Vagina (tissue), 2 donors: ENCODE data around the gene IL24. TPM values are rescaled to one million over a fixed set of nuclear protein-coding genes. Genes with fewer than 3 reads are reported as not detected.

ENCODE experiments used
- DNase-seq, 2 donors: peaks; one replicate each; pipeline ENCODE4 v3.0.0-alpha.2; 2017; ENCODE audit errors: extremely low spot score in 2 of 2
- H3K27ac ChIP-seq: fragments of 200-600 bp; sonication (generic); one replicate; pipeline ENCODE4 v1.5.1; 2019
- H3K27me3 ChIP-seq: fragments of 200-600 bp; sonication (generic); one replicate; pipeline ENCODE4 v1.5.1; 2019
- H3K36me3 ChIP-seq, 2 donors: fragments of 200-600 bp; sonication (generic); one replicate each; pipeline ENCODE4 v1.5.1; 2017 to 2019
- H3K4me1 ChIP-seq: fragments of 200-600 bp; sonication (generic); one replicate; pipeline ENCODE4 v1.5.1; 2019
- H3K4me3 ChIP-seq, 2 donors: fragments of 200-600 bp; sonication (generic); 1 replicate in 1 of 2; 2 replicates in 1 of 2; pipeline ENCODE4 v1.5.1; 2016 to 2019
- H3K9me3 ChIP-seq: fragments of 200-600 bp; sonication (generic); one replicate; pipeline ENCODE4 v1.5.1; 2019
- CTCF ChIP-seq, 3 experiments: fragments of 450-650 bp in 2 of 3; fragments of 200-600 bp in 1 of 3; sonication (generic) in 1 of 3; IDR thresholded peaks; one replicate each; pipeline ENCODE4 v1.5.1; 2017 to 2019; ENCODE audit warnings: antibody characterized with exemption in 3 of 3, mild to moderate bottlenecking in 2 of 3, moderate library complexity in 2 of 3
- POLR2A ChIP-seq, 2 donors: fragments of 450-650 bp; IDR thresholded peaks; one replicate each; pipeline ENCODE4 v1.6.1; 2017; ENCODE audit warnings: antibody characterized with exemption in 2 of 2, mild to moderate bottlenecking in 2 of 2, moderate library complexity in 2 of 2
- POLR2AphosphoS5 ChIP-seq, 2 donors: sonication (generic); formaldehyde crosslinking; IDR thresholded peaks; one replicate each; pipeline ENCODE4 v1.9.0; 2017; ENCODE audit warnings: antibody characterized with exemption in 2 of 2, mild to moderate bottlenecking in 2 of 2, low read depth in 1 of 2; ENCODE audit not compliant: insufficient read depth in 1 of 2
- intact Hi-C: fragments of 100-400 bp; cut with DNase I; formaldehyde crosslinking; loops from one replicate; pipeline ENCODE4 v1.15.1; 2023
- total RNA-seq: library from RNA; depleted of rRNA; stranded (reverse); fragments of >200 nt; gene quantifications from one replicate; pipeline ENCODE4 v1.2.3, GENCODE V29; 2016

IL24 gene
- total RNA-seq, 1 donor from 2014 or later, result 1.5 TPM

GRCh38 chr1:206892351-206892984 is 4.8 kb upstream of the IL24 start:
- H3K36me3 ChIP-seq, result no peaks in the 10 kb centered on the region

GRCh38 chr1:206893380-206893779 is 3.9 kb upstream of the IL24 start:
- no peak for DNase-seq
- Histone ChIP-seq H3K27me3 (no peaks in the 10 kb centered on the region), H3K9me3 (no peaks in the 10 kb centered on the region), H3K4me3 (no peak overlapping the region), H3K4me1 (peaks cover 33% of the 10 kb centered on the region), H3K27ac (no peak overlapping the region), H3K36me3 (no peaks in the 10 kb centered on the region)
- no peak for TF ChIP-seq POLR2A (IDR thresholded peaks at IDR 0.05)
- intact Hi-C loops, result no loop called here

More at GRCh38 chr1:206892351-206892984, 4.8 kb upstream of the IL24 start:
- no peaks in the 10 kb centered on the region for H3K27me3 ChIP-seq
- DNase-seq, result no peak
- H3K4me3 ChIP-seq, result no peak overlapping the region
- no peak overlapping the region for H3K27ac ChIP-seq
- H3K9me3 ChIP-seq, result no peaks in the 10 kb centered on the region
- intact Hi-C loops, result no loop called here
- peaks cover 33% of the 10 kb centered on the region for H3K4me1 ChIP-seq
- no peak for TF ChIP-seq CTCF (IDR thresholded peaks at IDR 0.05)
- no peak for TF ChIP-seq POLR2AphosphoS5 (IDR thresholded peaks at IDR 0.05; ENCODE audit: insufficient read depth in 1 of 2, low read depth in 1 of 2)
- TF ChIP-seq POLR2A (IDR thresholded peaks at IDR 0.05), result no peak

- intact Hi-C loops, result no loop called here
- no peaks in the 10 kb centered on the region for H3K36me3 ChIP-seq
- H3K27ac ChIP-seq, result no peak overlapping the region
- H3K4me3 ChIP-seq, result no peak overlapping the region
- H3K27me3 ChIP-seq, result no peaks in the 10 kb centered on the region
- DNase-seq, result no peak
- no peak for TF ChIP-seq POLR2AphosphoS5 (IDR thresholded peaks at IDR 0.05; ENCODE audit: insufficient read depth in 1 of 2, low read depth in 1 of 2)
- no peak for TF ChIP-seq POLR2A (IDR thresholded peaks at IDR 0.05)
- no peak for TF ChIP-seq CTCF (IDR thresholded peaks at IDR 0.05)
- H3K9me3 ChIP-seq, result no peaks in the 10 kb centered on the region
- H3K4me1 ChIP-seq, result peaks cover 27% of the 10 kb centered on the region
These were observed 1.9 kb upstream of the IL24 start for GRCh38 chr1:206895325-206895724.

GRCh38 chr1:206895837-206896242 is 1.4 kb upstream of the IL24 start:
- no peak for DNase-seq
- peaks cover 21% of the 10 kb centered on the region for H3K4me1 ChIP-seq
- TF ChIP-seq CTCF (IDR thresholded peaks at IDR 0.05) (no peak), POLR2A (IDR thresholded peaks at IDR 0.05) (no peak), POLR2AphosphoS5 (IDR thresholded peaks at IDR 0.05; ENCODE audit: insufficient read depth in 1 of 2, low read depth in 1 of 2) (no peak)
- intact Hi-C loops, result no loop called here
- H3K36me3 ChIP-seq, result no peaks in the 10 kb centered on the region
- H3K9me3 ChIP-seq, result no peaks in the 10 kb centered on the region
- H3K27me3 ChIP-seq, result no peaks in the 10 kb centered on the region
- no peak overlapping the region for H3K4me3 ChIP-seq
- H3K27ac ChIP-seq, result no peak overlapping the region

- intact Hi-C loops, result no loop called here
- TF ChIP-seq POLR2AphosphoS5 (IDR thresholded peaks at IDR 0.05; ENCODE audit: insufficient read depth in 1 of 2, low read depth in 1 of 2), result no peak
- TF ChIP-seq POLR2A (IDR thresholded peaks at IDR 0.05), result no peak
- no peak for TF ChIP-seq CTCF (IDR thresholded peaks at IDR 0.05)
- Histone ChIP-seq H3K4me3 (no peak overlapping the region), H3K9me3 (no peaks in the 10 kb centered on the region), H3K27me3 (no peaks in the 10 kb centered on the region), H3K36me3 (no peaks in the 10 kb centered on the region), H3K27ac (no peak overlapping the region), H3K4me1 (peaks cover 18% of the 10 kb centered on the region)
- DNase-seq, result no peak
These were observed 982 bp upstream of the IL24 start for GRCh38 chr1:206896261-206896660.
